Stimulated activated CD4-positive, alpha-beta T cell treated with anti-CD3 and anti-CD28 coated beads, Interleukin-2, amount 100 ng/mL, for 24 hours (primary cell): ENCODE data around the gene DENND4A.

Experiments used
- DNase-seq, 2 donors: peaks; one replicate each; pipeline ENCODE4 v3.0.0-alpha.2; 2020

Gene DENND4A

GRCh38 chr15:65792138-65792987, at the start of gene DENND4A:
Gene DENND4A (minus strand): TSS chr15:65792293. CDS start chr15:65756450, 35,843 bp downstream.
- DNase-seq, result peak; percentile 98

GRCh38 chr15:65841121-65841930, 49.2 kb upstream of the DENND4A start:
- DNase-seq, result no peak

GRCh38 chr15:65839985-65840384, 47.9 kb upstream of the DENND4A start:
- no peak for DNase-seq

- no peak for DNase-seq
Measured at GRCh38 chr15:65839354-65839901, 47.3 kb upstream of the DENND4A start.

DNA sequence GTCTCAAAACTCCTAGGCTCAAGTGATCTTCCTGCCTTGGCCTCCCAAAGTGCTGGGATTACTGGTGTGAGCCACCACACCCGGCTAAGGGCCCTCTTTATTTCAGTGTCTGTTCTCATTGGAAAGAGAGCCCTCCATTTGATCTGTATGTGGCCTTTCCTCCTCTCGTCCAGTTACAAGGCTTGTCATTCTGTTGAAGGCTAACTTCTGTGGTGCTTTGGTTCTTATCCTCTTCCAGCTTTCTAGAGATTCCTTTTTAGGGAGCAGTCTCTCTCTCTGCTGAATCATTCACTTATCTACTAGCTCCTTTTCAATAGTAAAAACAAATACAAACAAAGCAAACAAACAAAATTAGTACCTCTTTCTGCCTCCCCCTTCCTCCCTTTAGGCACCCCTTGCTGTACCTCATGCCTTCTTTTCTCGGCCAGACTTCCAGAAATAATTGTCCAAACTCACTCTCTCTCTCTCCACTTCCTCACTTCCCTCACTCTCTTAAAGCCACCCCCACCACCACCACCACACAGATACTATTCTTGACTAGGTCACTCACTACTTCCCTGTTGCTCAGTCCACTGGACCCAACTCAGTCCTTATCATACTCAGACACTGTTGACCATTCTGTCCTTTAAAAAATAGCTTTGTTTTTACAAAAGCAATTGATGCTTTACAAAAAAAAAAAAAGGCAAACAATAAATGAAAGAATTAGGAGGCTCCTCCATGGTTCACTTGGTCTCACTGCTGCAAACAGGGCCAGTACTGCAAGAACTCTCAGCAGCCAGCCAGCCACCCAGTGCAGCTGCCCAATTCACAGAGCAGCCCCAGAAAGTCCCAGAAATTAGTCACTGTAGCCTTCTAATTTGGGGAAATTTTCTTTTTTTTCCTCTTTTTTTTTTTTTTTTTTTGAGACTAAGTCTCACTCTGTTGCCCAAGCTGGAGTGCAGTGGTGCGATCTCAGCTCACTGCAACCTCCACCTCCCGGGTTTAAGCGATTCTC, 45.5 kb upstream of the DENND4A start:
- DNase-seq, result no peak

DNA sequence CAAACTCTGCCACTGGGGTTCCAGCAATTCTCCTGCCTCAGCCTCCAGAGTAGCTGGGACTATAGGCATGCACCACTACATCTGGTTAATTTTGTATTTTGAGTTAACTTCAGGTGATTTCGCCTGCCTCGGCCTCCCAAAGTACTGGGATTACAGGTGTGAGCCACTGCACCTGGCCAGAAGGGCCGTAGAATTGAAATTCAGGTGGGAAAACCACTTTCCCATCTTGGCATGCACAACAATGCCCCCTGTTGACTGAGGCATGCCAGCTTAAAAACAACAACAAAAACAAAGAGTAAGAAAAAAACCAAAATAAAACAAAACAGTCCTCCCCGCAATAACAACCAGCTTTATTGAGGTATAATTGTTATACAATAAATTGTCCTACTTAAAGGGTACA, 44.6 kb upstream of the DENND4A start:
- DNase-seq, result no peak

DNA sequence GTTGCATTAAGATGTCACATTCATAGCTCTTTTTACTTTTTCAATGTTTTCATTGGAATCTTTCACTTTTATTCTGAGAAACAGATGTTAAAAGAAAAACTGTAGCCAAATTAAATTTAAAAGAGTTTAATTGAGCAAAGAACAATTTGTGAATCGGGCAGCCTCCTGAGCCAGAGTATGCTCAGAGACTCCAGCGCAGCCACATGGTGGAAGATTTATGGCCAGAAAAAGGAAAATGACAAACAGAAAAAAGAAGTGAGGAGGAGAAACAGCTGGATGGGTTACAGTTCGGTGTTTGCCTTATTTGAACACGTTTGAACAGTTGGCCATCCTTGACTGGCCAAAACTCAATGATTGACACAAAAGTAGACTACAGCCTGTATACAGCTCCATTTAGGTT, 43.4 kb upstream of the DENND4A start:
- DNase-seq, result no peak

DNA sequence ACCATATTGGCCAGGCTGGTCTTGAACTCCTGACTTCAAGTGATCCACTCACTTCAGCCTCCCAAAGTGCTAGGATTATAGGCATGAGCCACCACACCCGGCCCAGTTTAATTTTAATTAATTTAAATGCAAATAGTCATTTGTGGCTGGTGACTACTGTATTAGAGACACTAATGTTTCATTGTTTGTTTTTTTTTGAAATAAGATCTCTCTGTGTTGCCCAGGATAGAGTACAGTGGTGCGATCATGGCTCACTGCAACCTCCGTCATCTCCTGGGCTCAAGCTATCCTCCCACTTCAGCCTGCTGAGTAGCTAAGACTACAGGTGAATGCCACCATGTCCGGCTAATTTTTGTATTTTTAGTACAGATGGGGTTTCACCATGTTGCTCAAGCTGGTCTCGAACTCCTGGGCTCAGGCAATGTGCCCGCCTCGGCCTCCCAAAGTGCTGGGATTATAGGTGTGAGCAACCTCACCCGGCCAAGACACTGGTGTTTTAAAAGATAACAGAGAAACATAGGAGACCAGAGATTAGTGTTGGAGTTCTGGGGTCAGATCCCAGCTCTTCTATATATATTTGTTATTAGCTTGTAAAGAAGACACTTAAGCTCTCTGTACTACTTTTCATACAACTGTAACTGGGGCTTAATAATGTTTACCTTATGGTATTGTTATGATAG, 42.6 kb upstream of the DENND4A start:
- DNase-seq, result no peak

- peak in 1 of 2 donors; percentile 40 for DNase-seq
Measured at GRCh38 chr15:65833501-65834205, 41.6 kb upstream of the DENND4A start.

DNA sequence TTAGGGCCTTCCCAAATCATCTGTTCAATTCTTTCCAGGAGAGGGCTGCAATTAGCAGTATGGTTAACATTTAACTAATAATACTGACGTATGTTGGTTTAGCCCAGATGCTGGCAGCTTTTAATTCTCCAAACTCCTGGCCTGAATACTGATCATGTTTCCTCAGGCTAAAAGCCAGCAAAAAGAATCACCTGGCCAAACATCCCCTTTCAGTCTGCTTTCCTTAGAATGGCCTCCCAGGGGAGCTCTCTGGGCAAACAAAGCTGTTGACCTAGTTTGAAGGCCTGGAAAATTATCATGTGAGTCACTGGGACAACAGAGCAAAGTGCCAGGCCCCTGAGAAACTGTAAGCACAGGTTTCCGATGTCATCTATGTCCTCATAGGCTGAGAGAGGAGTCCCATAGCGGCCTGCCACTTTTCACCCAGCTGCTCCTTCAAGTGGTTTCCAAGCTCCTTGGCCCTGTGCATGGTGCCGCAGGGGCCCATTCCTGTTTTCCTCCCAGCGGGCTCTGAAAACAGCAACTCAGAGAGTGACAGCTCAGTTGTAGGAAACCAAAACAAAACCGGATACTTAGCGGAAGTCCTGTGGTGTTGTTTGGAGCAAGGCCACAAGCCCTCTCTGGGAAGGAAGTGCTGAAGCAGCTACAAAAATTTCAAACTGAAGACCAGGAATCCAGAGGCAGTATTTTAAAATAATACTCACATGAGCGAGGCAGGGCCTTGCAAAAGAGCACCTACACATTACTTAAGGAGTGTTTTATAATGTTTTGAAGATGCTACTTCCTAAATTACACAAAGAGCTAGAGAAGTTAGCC, 40.7 kb upstream of the DENND4A start:
- DNase-seq, result peak; percentile 48 to 52

- DNase-seq, result no peak
Measured at GRCh38 chr15:65829130-65829764, 37.2 kb upstream of the DENND4A start.

DNA sequence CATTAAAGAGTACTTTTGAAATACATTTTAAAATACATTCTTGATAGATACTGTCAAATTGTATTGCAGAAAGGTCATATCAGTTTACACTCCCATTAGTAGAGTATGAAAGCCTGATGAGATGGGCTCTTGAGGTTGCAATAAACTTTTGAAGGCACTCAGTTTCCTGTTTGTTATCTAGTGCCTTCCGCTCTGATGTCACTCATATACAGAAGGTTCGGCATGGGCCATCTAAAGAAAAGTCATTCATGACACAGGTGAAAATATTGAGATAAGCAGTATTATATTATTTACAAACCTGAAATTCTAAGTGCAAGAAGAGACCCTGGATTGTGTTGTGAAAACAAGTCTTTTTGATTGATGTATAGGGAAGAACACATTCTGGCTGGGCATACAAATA, 36.5 kb upstream of the DENND4A start:
- DNase-seq, result no peak

DNA sequence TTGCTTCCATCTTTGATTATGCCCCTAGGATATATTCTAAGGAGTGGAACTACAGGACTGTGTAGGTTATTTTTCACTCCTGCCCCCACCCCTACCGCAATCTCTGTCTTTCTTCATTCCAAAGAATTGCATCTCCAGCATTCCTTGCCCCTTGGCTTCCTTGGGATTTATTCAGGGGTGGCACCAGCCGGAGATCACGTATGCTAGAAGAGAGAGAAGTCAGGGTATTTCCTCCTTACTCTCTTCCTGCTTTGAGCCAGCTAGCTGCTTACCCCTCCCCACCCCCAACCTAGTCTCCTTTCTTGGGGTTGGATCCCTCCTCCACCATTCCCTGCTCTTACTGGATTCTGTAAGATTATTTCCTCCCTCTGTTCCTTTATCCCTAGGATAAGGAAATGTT, 35.0 kb upstream of the DENND4A start:
- DNase-seq, result no peak

- DNase-seq, result no peak
Measured at GRCh38 chr15:65824941-65825544, 33.0 kb upstream of the DENND4A start.

DNA sequence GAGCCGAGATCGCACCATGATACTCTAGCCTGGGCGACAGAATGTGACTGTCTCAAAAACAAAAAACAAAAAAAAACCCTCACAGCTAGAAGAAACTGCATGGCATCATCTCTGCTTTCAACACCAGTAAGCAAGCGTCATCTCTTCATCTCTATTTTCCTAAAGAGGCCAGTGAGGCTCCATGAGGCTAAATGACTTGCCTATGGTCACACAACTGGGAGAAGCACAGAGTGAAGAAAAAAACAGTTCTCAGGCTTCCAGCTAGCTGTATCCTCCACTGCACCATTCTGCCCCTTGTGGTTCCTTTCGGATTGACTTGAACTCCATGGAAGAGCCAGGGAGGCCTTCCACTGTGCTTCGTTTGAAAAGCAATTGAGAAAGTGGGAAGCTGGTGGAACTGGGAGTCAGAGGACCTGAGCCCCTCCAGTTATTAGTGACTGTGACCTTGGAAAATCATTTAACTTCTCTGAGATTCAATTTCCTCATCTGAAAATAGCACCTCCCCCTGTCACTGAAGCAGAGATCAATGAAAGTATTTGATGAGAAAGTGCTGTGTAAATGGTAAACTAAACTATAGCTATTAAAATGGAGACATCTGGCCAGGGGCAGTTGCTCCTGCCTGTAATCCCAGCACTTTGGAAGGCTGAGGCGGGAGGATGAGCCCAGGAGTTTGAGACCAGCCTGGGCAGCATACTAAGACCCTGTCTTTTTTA, 32.1 kb upstream of the DENND4A start:
- no peak for DNase-seq

- no peak for DNase-seq
Measured at GRCh38 chr15:65822316-65822715, 30.2 kb upstream of the DENND4A start.

DNA sequence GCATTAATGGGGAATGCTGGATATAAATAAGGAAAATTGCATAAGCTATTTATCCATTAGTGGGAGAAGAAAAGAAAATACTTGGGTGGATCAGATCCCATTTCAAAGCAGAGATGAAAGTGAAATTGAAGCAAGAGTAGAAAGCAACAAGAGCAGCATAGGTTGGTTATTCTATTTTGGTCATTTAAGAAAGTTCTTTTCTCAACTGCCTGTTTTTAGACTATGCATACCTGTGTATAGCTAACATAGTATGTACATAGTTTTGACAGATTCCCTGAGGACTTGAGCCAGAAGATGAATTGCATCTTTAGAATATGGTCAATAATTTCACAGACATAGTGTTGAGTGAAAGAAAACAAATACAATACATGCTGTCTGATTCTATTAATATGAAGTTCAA, 29.0 kb upstream of the DENND4A start:
- DNase-seq, result no peak

- no peak for DNase-seq
Measured at GRCh38 chr15:65819563-65819960, 27.5 kb upstream of the DENND4A start.
